Measurements from ENCODE around the gene TNFRSF1B. TPM values are rescaled to one million over a fixed set of nuclear protein-coding genes. Genes with fewer than 3 reads are reported as not detected.

The TNFRSF1B gene
- total and polyA plus RNA-seq, 2 of the 8 experiments (the other 6 are each of a cell fraction or from before 2014, with no cell fraction given): 1.7 to 2.9 TPM

GRCh38 chr1:12130466-12131130 is 36.2 kb upstream of the TNFRSF1B start (continued):
- TF ChIP-seq KDM5A (IDR thresholded peaks at IDR 0.05; ENCODE audit: low read length): no peak
- TF ChIP-seq TAF7 (optimal IDR thresholded peaks at IDR 0.05; ENCODE audit: borderline replicate concordance, low read depth, low read length): no peak
- no peak for TF ChIP-seq BRCA1 (IDR thresholded peaks at IDR 0.05; ENCODE audit: low read depth, low read length)
- no peak for TF ChIP-seq POLR2AphosphoS5 (IDR thresholded peaks at IDR 0.05; ENCODE audit: low read depth, low read length)
- no peak for TF ChIP-seq SIRT6 (IDR thresholded peaks at IDR 0.05; ENCODE audit: low read length)
- TF ChIP-seq CHD2 (IDR thresholded peaks at IDR 0.05; ENCODE audit: low read length): no peak
- no peak for TF ChIP-seq TCF12 (IDR thresholded peaks at IDR 0.05; ENCODE audit: low read depth, low read length)

All from H1 (cell line).